NCI-H1694 treated with DMSO at 0.1 percent for 48 hours (cell line): ENCODE measurements around the gene KDM3A.
"Not testable (repeated sequence)": the region's sequence is repeated elsewhere in the genome, so short reads cannot be mapped to it uniquely, and the experiment has no call there.

Source experiments
- DNase-seq: peaks from one replicate; lab custom pipeline; 2025; lab: John Stamatoyannopoulos, UW

The KDM3A gene

GRCh38 chr2:86480105-86480504, 38.9 kb downstream of the KDM3A start:
- DNase-seq: no peak

GRCh38 chr2:86482034-86482433, 40.9 kb downstream of the KDM3A start:
- DNase-seq: no peak

- no peak for DNase-seq
Observed at GRCh38 chr2:86484385-86484784, 43.2 kb downstream of the KDM3A start.

- no peak for DNase-seq
Observed at GRCh38 chr2:86485103-86485502, 43.9 kb downstream of the KDM3A start.

- no peak for DNase-seq
Observed at GRCh38 chr2:86485802-86486201, 44.6 kb downstream of the KDM3A start.

GRCh38 chr2:86487062-86487461, 45.9 kb downstream of the KDM3A start:
- peak; percentile 32 for DNase-seq

- no peak for DNase-seq
Observed at GRCh38 chr2:86488561-86489250, 47.5 kb downstream of the KDM3A start.

- DNase-seq: no peak
Observed at GRCh38 chr2:86489542-86489941, 48.4 kb downstream of the KDM3A start.

GRCh38 chr2:86490245-86490644, 49.1 kb downstream of the KDM3A start:
- no peak for DNase-seq

- DNase-seq: no peak
Observed at GRCh38 chr2:86491088-86491487, 49.9 kb downstream of the KDM3A start.

- DNase-seq: no peak
Observed at GRCh38 chr2:86492048-86492453, 50.9 kb downstream of the KDM3A start.

GRCh38 chr2:86496391-86496790, 55.2 kb downstream of the KDM3A start:
- DNase-seq: not testable (repeated sequence)

- DNase-seq: no peak
Observed at GRCh38 chr2:86498468-86499260, 57.5 kb downstream of the KDM3A start.

GRCh38 chr2:86499326-86499725, 58.2 kb downstream of the KDM3A start:
- no peak for DNase-seq

- no peak for DNase-seq
Observed at GRCh38 chr2:86500325-86501083, 59.3 kb downstream of the KDM3A start.

GRCh38 chr2:86507600-86507999, 66.4 kb downstream of the KDM3A start:
- no peak for DNase-seq

- no peak for DNase-seq
Observed at GRCh38 chr2:86510436-86510933, 69.3 kb downstream of the KDM3A start.

- DNase-seq: no peak
Observed at GRCh38 chr2:86512034-86512433, 70.9 kb downstream of the KDM3A start.

GRCh38 chr2:86512892-86513291, 71.7 kb downstream of the KDM3A start:
- no peak for DNase-seq

GRCh38 chr2:86513948-86514660, 72.9 kb downstream of the KDM3A start:
- no peak for DNase-seq

GRCh38 chr2:86518481-86518880, 77.3 kb downstream of the KDM3A start:
- peak; percentile 3 for DNase-seq

GRCh38 chr2:86519349-86519748, 78.2 kb downstream of the KDM3A start:
- DNase-seq: no peak
